Neural progenitor cell (in vitro differentiated cells): ENCODE measurements around the gene TEDC1.

Experiments used
- CTCF ChIP-seq: fragments of 200-600 bp; sonication (generic); IDR thresholded peaks from 2 replicates; pipeline ENCODE4 v1.5.1; 2017; ENCODE audit warnings: antibody characterized with exemption, mild to moderate bottlenecking
- EZH2 ChIP-seq: fragments of 200-600 bp; sonication (generic); IDR thresholded peaks from 2 replicates; pipeline ENCODE4 v1.6.1; 2017; ENCODE audit warnings: antibody characterized with exemption, mild to moderate bottlenecking, moderate library complexity

GRCh38 chr14:105538481-105539049 lies 47.5 kb downstream of the TEDC1 start:
- TF ChIP-seq EZH2 (no peak), CTCF (no peak)
